Gastroesophageal sphincter (tissue), 4 donors: Measurements from ENCODE around the gene ERVK3-1. TPM values are rescaled to one million over a fixed set of nuclear protein-coding genes. Genes with fewer than 3 reads are reported as not detected.

Experiments
- ATAC-seq: fragments of 150-250 bp; one replicate; pipeline ENCODE4 v1.9.1; 2016; ENCODE audit warnings: mild to moderate bottlenecking, moderate library complexity
- H3K27ac ChIP-seq, 4 donors: fragments of 200-600 bp; sonication (generic) in 3 of 4; 1 replicate in 3 of 4; 2 replicates in 1 of 4; pipeline ENCODE4 v1.5.1; 2016 to 2019
- H3K27me3 ChIP-seq: fragments of 200-600 bp; sonication (generic); one replicate; pipeline ENCODE4 v1.5.1; 2019
- H3K36me3 ChIP-seq, 2 donors: fragments of 200-600 bp; sonication (generic); one replicate each; pipeline ENCODE4 v1.5.1; 2019; ENCODE audit warnings: control low read depth in 1 of 2
- H3K4me1 ChIP-seq, 3 donors: fragments of 200-600 bp; sonication (generic); 1 replicate in 2 of 3; 2 replicates in 1 of 3; pipeline ENCODE4 v1.5.1; 2016 to 2019; ENCODE audit warnings: control low read depth in 2 of 3
- H3K4me3 ChIP-seq, 2 donors: fragments of 200-600 bp; sonication (generic); one replicate each; pipeline ENCODE4 v1.5.1; 2019; ENCODE audit warnings: mild to moderate bottlenecking in 1 of 2, moderate library complexity in 1 of 2
- H3K9me3 ChIP-seq, 3 donors: fragments of 200-600 bp; sonication (generic); one replicate each; pipeline ENCODE4 v1.5.1; 2017 to 2019; ENCODE audit warnings: control low read depth in 2 of 3
- EP300 ChIP-seq: sonication (generic); formaldehyde crosslinking; IDR thresholded peaks from one replicate; pipeline ENCODE4 v1.6.1; 2017; ENCODE audit warnings: antibody characterized with exemption, mild to moderate bottlenecking
- POLR2A ChIP-seq, 2 donors: fragments of 450-650 bp; IDR thresholded peaks; one replicate each; pipeline ENCODE4 v1.6.1; 2017; ENCODE audit warnings: antibody characterized with exemption in 2 of 2, mild to moderate bottlenecking in 2 of 2, moderate library complexity in 1 of 2
- POLR2AphosphoS5 ChIP-seq: sonication (generic); formaldehyde crosslinking; IDR thresholded peaks from one replicate; pipeline ENCODE4 v1.6.1; 2017; ENCODE audit warnings: antibody characterized with exemption
- WGBS, 2 donors: methylation state at CpG; one replicate each; pipeline ENCODE4 v1.1.5; 2018; ENCODE audit warnings: low coverage in 1 of 2; 5-methylcytosine and 5-hydroxymethylcytosine counted together
- total RNA-seq, 4 donors: library from RNA; depleted of rRNA; stranded (reverse); fragments of >200 nt; gene quantifications; one replicate each; pipeline ENCODE4 v1.1.0, GENCODE V29; 2016
- TF ChIP-seq, protein P1 (sequence below), 4 experiments: fragments of 200-600 bp in 2 of 4; fragments of 450-650 bp in 2 of 4; sonication (generic) in 1 of 4; IDR thresholded peaks; one replicate each; pipeline ENCODE4 v1.5.1; 2017 to 2019; ENCODE audit warnings: antibody characterized with exemption in 4 of 4, mild to moderate bottlenecking in 2 of 4, moderate library complexity in 2 of 4

ERVK3-1 gene
- total RNA-seq, 4 donors from 2014 or later = 31.7 to 67.2 (median 41.5) TPM

DNA sequence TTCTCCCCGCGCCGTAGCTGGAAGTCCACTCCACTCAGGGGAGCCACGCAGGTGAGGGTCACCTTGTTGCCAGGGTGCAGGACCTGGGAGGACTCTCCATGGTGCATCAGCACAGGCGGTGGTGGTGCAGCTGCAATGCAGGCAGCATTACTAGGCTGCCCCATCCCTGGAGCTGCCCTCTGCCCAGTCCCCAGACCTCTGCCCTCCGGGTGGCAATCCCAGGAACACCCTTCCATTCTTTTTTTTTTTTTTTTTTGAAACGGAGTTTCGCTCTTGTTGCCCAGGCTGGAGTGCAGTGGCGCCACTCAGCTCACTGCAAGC lies 46.3 kb downstream of the ERVK3-1 start:
- ATAC-seq = no peak
- 100% methylated on average over 1 of the region's 9 CpGs for WGBS, 2 donors

DNA sequence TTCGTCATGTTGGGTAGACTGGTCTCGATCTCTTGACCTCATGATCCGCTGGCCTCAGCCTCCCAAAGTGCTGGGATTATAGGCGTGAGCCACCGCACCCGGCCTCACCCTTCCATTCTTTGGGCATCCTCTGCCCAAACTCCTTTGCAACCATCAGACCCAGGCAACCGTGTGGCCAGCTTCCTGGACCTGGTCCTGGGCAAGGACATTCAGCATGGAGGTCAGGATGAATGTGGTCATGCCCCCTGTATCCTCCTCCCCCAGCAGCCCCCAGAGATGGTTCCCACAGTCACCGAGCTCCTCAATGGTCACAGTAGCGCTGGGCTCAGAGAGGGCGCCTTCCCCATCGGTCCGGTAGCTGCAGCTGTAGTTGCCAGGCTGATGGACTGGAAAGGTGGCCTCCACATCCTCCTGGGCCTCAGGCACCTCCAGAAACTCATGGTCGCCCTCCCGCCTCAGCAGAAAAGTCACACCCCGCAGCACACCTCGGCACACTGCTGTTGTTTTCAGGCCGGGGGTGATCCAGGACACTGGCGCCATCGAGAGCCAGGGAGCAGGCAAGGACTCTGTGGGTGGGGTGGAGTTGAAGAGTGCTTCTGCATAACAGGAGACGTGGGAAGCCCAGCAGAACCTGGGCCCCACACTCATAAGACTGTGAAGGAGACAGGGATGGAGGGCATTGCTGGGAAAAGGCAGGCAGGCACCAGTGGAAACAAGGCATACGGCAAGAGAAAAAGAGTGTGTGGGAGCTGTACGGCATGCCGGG lies 47.0 kb downstream of the ERVK3-1 start:
- peaks cover 0 to 9% (median 0%) of the 10 kb centered on the region in 3 donors for H3K9me3 ChIP-seq
- H3K36me3 ChIP-seq = peaks cover 0 to 16% of the 10 kb centered on the region in 2 donors
- peaks cover 0 to 39% (median 5%) of the 10 kb centered on the region in 3 donors for H3K4me1 ChIP-seq
- TF ChIP-seq, protein P1, sequence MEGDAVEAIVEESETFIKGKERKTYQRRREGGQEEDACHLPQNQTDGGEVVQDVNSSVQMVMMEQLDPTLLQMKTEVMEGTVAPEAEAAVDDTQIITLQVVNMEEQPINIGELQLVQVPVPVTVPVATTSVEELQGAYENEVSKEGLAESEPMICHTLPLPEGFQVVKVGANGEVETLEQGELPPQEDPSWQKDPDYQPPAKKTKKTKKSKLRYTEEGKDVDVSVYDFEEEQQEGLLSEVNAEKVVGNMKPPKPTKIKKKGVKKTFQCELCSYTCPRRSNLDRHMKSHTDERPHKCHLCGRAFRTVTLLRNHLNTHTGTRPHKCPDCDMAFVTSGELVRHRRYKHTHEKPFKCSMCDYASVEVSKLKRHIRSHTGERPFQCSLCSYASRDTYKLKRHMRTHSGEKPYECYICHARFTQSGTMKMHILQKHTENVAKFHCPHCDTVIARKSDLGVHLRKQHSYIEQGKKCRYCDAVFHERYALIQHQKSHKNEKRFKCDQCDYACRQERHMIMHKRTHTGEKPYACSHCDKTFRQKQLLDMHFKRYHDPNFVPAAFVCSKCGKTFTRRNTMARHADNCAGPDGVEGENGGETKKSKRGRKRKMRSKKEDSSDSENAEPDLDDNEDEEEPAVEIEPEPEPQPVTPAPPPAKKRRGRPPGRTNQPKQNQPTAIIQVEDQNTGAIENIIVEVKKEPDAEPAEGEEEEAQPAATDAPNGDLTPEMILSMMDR (IDR thresholded peaks at IDR 0.05) = no peak
- TF ChIP-seq POLR2A (IDR thresholded peaks at IDR 0.05) = no peak
- TF ChIP-seq EP300 = no peak
- TF ChIP-seq POLR2AphosphoS5 = no peak
- ATAC-seq = no peak
- H3K27me3 ChIP-seq = peaks cover 98% of the 10 kb centered on the region
- no peak overlapping the region for H3K27ac ChIP-seq
- 63 to 82% methylated on average over 5 to 11 of the region's 23 CpGs for WGBS, 2 donors
- no peak overlapping the region for H3K4me3 ChIP-seq

More for the DNA sequence above, 46.3 kb downstream of the ERVK3-1 start:
- Histone ChIP-seq H3K9me3 (peaks cover 0 to 9% (median 0%) of the 10 kb centered on the region in 3 donors), H3K4me1 (peaks cover 0 to 38% (median 2%) of the 10 kb centered on the region in 3 donors), H3K4me3 (no peak overlapping the region), H3K27me3 (peaks cover 98% of the 10 kb centered on the region), H3K36me3 (peaks cover 0 to 16% of the 10 kb centered on the region in 2 donors), H3K27ac (no peak overlapping the region)
- TF ChIP-seq POLR2A (IDR thresholded peaks at IDR 0.05) = no peak
- TF ChIP-seq EP300 = no peak
- no peak for TF ChIP-seq POLR2AphosphoS5
- TF ChIP-seq, protein P1 (IDR thresholded peaks at IDR 0.05) = no peak

GRCh38 chr19:58352760-58353671 lies 47.8 kb downstream of the ERVK3-1 start, which contains the start of gene A1BG:
TSS of gene A1BG (minus strand) at chr19:58353492. CDS start at chr19:58353437, 55 bp downstream.
- Histone ChIP-seq H3K27me3 (peaks cover 98% of the 10 kb centered on the region), H3K4me1 (peaks cover 0 to 44% (median 5%) of the 10 kb centered on the region in 3 donors), H3K9me3 (peaks cover 0 to 9% (median 0%) of the 10 kb centered on the region in 3 donors), H3K27ac (no peak within 1 kb of the TSS), H3K4me3 (no peak within 1 kb of the TSS), H3K36me3 (peaks cover 0 to 16% of the 10 kb centered on the region in 2 donors)
- 87% methylated on average over 3 of the region's 26 CpGs; no CpG with 5 or more reads in 1 of the 2 donors for WGBS, 2 donors
- no peak for ATAC-seq
- TF ChIP-seq POLR2A (IDR thresholded peaks at IDR 0.05) = no peak
- no peak for TF ChIP-seq POLR2AphosphoS5
- TF ChIP-seq, protein P1 (IDR thresholded peaks at IDR 0.05) = no peak
- TF ChIP-seq EP300 = no peak

DNA sequence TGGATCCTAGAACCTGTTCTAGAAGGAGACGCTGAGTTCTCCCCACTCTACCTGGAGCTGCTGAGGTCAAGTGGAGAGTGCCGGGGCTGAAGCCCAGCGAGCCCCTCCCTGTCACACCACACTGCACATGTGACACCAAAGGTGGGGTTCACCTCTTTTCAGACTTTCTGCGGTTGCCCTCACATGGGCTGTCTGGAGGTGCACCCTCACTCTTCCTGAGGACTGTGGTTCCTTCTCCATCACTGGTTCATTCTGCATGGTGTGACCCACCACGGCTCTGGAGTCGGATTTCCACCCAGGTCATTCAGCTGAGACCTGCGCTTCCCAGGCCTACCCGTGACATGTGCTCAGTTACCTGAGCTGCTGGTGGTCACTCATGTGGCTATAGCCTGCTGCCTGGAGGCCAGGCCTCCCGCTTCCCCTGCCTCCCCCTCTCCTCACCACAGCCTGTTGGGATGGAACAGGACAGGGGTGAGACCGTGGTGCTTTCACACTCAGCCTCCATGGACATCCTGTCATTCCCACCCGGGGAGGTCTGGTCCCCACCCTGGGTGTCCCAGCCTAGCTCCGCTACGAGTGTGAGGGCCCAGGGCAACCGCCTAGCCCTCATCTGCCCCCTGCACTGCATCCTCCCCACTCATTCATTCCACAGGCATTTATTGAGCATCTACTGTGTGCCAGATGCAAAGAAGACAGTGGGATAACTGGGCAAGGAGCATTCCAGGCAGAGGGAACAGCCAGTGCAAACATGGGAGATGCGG lies 48.7 kb downstream of the ERVK3-1 start:
- ATAC-seq = no peak
- Histone ChIP-seq H3K27me3 (peaks cover 92% of the 10 kb centered on the region), H3K36me3 (peaks cover 0 to 16% of the 10 kb centered on the region in 2 donors), H3K9me3 (peaks cover 0 to 9% (median 0%) of the 10 kb centered on the region in 3 donors), H3K27ac (no peak overlapping the region), H3K4me1 (peaks cover 0 to 42% (median 5%) of the 10 kb centered on the region in 3 donors), H3K4me3 (no peak overlapping the region)
- TF ChIP-seq POLR2A (IDR thresholded peaks at IDR 0.05) (no peak), EP300 (no peak), POLR2AphosphoS5 (no peak)
- TF ChIP-seq, protein P1 (IDR thresholded peaks at IDR 0.05) = no peak
- WGBS, 2 donors = 87 to 93% methylated on average over 3 to 11 of the region's 15 CpGs
